Effector memory CD8-positive, alpha-beta T cell (primary cell): ENCODE data around the gene MROH2A.

ENCODE experiments used
- ATAC-seq: fragments of 150-1000 bp; cut with Tn5 transposase; replicated peaks from 2 replicates; pipeline ENCODE4 v1.10.0; 2021; ENCODE audit warnings: mild to moderate bottlenecking, moderate library complexity
- DNase-seq, 3 experiments: peaks; one replicate each; pipeline ENCODE4 v3.0.0; 2021
- H3K27ac Mint-ChIP-seq, 2 donors: one replicate each; pipeline ENCODE4 v1.8.0; 2022; ENCODE audit warnings: mild to moderate bottlenecking in 2 of 2, mixed read lengths in 2 of 2, moderate library complexity in 2 of 2
- H3K27me3 Mint-ChIP-seq, 2 donors: one replicate each; pipeline ENCODE4 v1.8.0; 2022; ENCODE audit warnings: mixed read lengths in 2 of 2
- H3K36me3 Mint-ChIP-seq: one replicate; pipeline ENCODE4 v1.8.0; 2022; ENCODE audit warnings: mild to moderate bottlenecking, moderate library complexity, mixed read lengths; ENCODE audit not compliant: insufficient read depth
- H3K4me1 Mint-ChIP-seq, 2 donors: one replicate each; pipeline ENCODE4 v1.8.0; 2022; ENCODE audit warnings: low read depth in 2 of 2, mixed read lengths in 2 of 2
- H3K4me3 Mint-ChIP-seq, 2 donors: one replicate each; pipeline ENCODE4 v1.8.0; 2022; ENCODE audit warnings: mild to moderate bottlenecking in 2 of 2, mixed read lengths in 2 of 2, moderate library complexity in 2 of 2
- H3K9me3 Mint-ChIP-seq, 2 donors: one replicate each; pipeline ENCODE4 v1.8.0; 2022; ENCODE audit warnings: mixed read lengths in 2 of 2

The MROH2A gene

DNA sequence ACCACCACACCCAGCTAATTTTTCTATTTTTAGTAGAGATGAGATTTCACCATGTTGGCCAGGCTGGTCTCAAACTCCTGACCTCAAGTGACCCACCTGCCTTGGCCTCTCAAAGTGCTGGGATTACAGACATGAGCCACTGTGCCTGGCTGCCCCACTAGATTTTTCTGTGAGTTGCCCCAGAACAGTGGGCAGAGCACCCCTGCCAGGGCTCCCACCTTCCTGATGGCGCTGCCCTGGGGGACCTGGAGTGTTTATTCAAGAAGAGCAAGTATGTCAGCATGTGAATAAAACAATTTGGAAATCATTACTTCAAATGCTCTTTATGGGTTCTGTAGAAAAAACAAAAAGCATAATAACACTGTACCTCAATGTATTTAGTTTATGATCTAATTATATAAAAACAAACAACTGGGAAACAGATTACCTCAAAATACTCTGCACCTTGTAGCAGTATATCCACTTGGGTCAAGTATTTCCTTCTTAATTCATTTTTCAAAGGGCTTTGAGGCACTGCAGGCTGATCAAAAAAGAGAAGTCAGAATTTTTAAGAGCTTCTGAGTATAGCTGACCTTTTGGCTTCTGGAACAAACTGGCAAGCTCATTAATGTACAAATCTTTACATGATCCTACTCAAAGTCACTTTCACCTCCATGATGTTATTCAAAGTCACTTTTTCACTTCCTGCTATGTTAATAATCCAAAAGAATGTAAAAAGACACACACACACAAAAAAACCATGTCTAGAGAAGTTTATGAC is 67.4 kb downstream of the MROH2A start:
- ATAC-seq, result no peak
- Mint-ChIP-seq H3K4me1 (peaks cover 0 to 4% of the 10 kb centered on the region in 2 donors), H3K36me3 (peaks cover 5% of the 10 kb centered on the region), H3K27me3 (no peaks in the 10 kb centered on the region), H3K27ac (peak overlapping the region in 1 of 2 donors; percentile 57), H3K4me3 (no peak overlapping the region), H3K9me3 (no peaks in the 10 kb centered on the region)
- DNase-seq, result no peak

DNA sequence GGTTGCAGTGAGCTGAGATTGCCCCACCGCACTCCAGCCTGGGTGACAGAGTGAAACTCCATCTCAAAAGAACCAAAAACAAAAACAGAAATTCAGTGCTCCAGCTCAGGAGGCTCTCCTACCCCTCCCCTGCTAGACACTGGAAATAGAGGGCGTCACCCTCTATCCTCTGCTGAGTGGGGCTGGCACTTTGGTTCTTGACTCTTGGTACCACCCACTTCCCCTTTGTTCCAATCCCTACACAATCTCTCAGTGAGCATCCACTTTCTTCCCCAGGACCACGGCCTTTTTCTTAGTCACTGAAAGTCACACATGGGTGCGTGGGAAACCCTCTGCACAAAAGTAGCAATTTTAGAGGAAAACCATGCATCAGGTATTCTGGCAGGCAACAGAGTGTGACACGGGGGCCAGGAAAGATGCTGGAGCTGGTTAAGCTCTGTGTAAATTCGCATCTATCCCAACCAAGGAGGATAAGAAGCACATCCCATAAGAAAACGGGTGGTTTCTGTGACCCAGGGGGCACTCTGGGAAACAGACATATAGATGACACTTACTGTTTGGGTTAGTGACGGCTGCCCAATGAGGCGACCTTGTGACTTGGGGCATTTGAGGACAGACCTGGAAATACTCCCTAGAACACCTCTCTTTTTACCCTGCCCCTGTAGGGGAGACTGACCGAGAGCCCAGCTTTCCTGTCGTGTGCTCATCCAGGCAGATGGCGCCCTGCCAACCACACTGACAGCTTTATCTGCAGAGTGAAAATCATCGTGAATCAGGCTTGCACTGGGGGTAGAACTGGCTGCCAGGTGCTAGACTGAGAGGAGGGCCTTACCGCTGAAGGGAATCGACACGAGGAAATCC is 68.5 kb downstream of the MROH2A start:
- no peak overlapping the region for H3K4me3 Mint-ChIP-seq
- peaks cover 5% of the 10 kb centered on the region for H3K36me3 Mint-ChIP-seq
- DNase-seq (no peak), ATAC-seq (no peak)
- H3K4me1 Mint-ChIP-seq, result peaks cover 0 to 4% of the 10 kb centered on the region in 2 donors
- H3K9me3 Mint-ChIP-seq, result no peaks in the 10 kb centered on the region
- H3K27me3 Mint-ChIP-seq, result no peaks in the 10 kb centered on the region
- peak overlapping the region in 1 of 2 donors; percentile 57 for H3K27ac Mint-ChIP-seq

DNA sequence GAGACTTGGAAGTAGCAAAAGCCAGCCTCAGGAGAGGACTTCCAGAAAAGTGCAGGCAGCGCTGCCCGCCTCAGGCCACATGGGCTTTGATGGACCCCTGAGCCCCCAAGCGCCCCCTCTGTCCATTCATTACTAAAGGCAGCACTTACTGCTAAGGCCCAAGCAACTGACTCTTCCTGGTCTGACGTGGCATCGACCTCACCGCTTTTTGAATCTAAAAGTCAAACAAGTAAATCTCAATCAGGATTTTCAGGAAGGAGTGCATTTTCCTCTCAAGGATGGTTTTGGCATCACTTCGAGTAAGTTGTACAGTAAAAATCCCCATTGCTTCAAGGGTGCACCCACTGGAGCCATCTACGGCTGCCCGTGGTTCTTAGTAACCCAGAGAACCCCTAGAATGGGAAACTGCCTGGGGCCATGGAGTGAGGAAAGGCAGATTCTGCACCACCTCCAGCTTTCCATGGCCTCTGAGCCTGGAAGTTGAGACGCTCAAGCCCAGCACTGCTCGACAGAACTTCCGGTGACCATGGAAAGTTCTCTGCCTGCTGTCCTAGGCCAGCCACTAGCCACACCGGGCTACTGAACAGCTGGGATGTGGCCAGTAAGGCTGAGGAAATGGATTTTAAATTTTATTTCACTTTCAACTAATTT is 69.2 kb downstream of the MROH2A start:
- Mint-ChIP-seq H3K27me3 (peaks cover 0 to 4% of the 10 kb centered on the region in 2 donors), H3K4me3 (no peak overlapping the region), H3K9me3 (no peaks in the 10 kb centered on the region), H3K27ac (no peak overlapping the region), H3K4me1 (peaks cover under 1 to 4% of the 10 kb centered on the region in 2 donors), H3K36me3 (peaks cover 5% of the 10 kb centered on the region)
- no peak for ATAC-seq
- DNase-seq, result no peak

DNA sequence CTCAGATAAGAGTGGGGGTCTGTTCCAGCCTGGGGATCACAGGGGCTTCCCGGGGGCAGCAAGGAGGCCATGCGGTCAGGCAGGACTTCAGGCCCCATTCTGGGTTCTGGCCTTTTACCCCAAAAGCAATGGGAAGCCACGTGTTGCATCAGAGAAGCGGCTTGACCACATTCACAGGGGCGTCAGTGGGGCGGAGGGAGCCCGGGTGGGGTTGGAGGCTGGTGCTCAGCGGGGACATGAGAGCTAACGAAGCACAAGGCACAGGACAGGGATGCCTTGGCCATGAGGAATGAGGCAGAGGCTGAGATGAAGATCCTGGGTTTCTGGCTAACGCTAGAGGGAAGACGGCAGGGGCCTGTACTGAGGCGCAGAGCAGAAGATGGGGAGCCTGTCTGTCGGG is 70.1 kb downstream of the MROH2A start:
- Mint-ChIP-seq H3K36me3 (peaks cover 5% of the 10 kb centered on the region), H3K4me1 (peaks cover 4% of the 10 kb centered on the region in 2 donors), H3K27me3 (peaks cover 0 to 8% of the 10 kb centered on the region in 2 donors), H3K9me3 (no peaks in the 10 kb centered on the region), H3K27ac (peak overlapping the region; percentile 2 to 56), H3K4me3 (no peak overlapping the region)
- no peak for ATAC-seq
- DNase-seq, result no peak

DNA sequence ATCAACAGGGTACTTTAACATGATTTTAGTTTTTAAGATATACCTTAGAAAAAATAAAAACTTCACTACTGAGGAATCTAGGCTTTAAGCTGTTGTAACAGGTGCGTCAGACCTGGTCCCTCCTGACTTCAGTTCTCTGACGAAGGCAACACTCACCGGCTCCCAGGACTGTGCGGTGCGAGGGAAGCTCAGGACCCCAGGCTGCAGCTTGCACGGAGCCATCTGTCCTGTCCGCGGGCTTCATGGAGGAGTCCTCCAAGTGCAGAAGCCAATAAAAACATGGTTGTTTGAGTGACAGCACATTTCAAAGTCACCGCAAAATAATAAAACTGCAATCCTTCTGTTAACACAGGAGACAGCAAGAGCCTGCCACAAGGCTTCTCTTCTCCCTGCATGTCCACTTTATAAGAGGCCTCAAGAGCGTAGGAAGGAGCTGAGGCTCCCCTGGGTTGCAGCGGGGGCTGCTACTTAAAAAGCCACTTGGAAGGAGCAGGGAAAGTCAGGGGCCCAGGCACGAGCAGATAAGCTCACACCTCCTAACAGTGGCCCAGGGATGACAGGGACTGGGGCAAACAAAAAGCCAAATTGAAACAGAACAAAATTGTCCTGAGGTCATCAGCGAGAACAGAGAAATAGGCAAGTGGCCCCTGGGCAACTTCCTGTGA is 71.6 kb downstream of the MROH2A start:
- H3K4me1 Mint-ChIP-seq, result peaks cover 10 to 14% of the 10 kb centered on the region in 2 donors
- DNase-seq (no peak), ATAC-seq (no peak)
- H3K27ac Mint-ChIP-seq, result no peak overlapping the region
- peaks cover 9 to 14% of the 10 kb centered on the region in 2 donors for H3K27me3 Mint-ChIP-seq
- peaks cover 8% of the 10 kb centered on the region for H3K36me3 Mint-ChIP-seq
- no peak overlapping the region for H3K4me3 Mint-ChIP-seq
- no peaks in the 10 kb centered on the region for H3K9me3 Mint-ChIP-seq

DNA sequence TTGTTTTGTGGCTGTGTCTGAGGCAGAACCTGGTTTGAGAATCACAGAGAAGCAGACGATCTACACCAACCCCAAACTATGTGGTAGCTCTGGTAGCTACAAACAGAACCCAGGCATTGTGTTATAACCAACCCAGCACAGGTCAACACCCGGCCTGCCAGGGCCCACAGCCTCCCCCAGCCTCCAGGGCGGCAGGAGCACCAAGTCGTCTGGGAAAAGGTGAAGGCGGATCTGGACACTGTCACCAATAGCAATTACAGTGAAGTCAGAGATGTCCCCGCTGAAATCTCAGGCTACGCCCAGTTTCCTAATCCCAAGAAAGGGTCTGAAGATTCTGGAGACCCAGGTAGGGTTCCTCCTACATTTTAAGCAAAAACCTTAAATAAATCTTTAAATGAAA is 72.6 kb downstream of the MROH2A start:
- no peak for ATAC-seq
- no peak overlapping the region for H3K27ac Mint-ChIP-seq
- H3K4me1 Mint-ChIP-seq, result peaks cover 12 to 17% of the 10 kb centered on the region in 2 donors
- peaks cover 9% of the 10 kb centered on the region for H3K36me3 Mint-ChIP-seq
- no peak overlapping the region for H3K4me3 Mint-ChIP-seq
- DNase-seq, result no peak
- no peaks in the 10 kb centered on the region for H3K9me3 Mint-ChIP-seq
- H3K27me3 Mint-ChIP-seq, result peaks cover 10 to 14% of the 10 kb centered on the region in 2 donors

DNA sequence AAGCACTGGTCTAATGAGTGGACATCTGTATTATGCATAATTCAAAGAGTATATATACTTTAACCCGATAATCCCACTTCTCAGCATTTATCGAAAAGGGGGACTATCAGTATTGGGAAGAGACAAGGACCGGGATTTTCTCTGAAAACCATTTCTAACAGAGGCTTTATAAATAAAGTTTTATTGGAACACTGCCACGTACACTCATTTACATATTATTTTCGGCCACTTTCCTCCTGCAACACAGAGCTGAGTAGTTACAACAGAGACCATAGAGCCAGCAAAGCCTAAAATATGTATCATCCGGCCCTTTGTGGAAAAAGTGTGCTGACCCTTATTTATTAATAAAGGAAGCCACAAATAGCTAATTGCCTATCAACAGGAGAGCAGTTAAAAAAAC is 73.0 kb downstream of the MROH2A start:
- no peak overlapping the region for H3K27ac Mint-ChIP-seq
- no peak overlapping the region for H3K4me3 Mint-ChIP-seq
- peaks cover 10 to 14% of the 10 kb centered on the region in 2 donors for H3K27me3 Mint-ChIP-seq
- DNase-seq, result no peak
- peaks cover 9% of the 10 kb centered on the region for H3K36me3 Mint-ChIP-seq
- peaks cover 12 to 17% of the 10 kb centered on the region in 2 donors for H3K4me1 Mint-ChIP-seq
- H3K9me3 Mint-ChIP-seq, result no peaks in the 10 kb centered on the region
- no peak for ATAC-seq

DNA sequence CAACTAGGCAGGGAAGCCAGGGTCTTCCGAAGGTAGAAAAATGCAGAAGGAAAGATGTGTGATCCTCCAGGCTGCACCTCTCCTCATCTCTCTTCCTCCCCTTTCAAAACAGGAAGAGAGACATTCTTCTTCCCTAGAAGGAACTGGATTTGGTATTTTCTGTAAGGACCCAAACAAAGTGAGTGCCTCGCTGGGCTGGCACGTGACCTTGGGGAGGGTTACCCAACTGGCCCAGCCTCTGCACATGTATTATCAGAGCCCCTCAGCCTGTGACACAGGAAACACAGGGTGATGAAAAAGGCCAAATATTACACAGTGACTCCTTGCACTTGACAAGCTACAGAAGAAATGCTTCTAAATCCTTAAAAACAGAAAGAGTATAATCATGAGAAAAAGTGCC is 73.9 kb downstream of the MROH2A start:
- ATAC-seq (no peak), DNase-seq (no peak)
- peaks cover 9% of the 10 kb centered on the region for H3K36me3 Mint-ChIP-seq
- H3K9me3 Mint-ChIP-seq, result no peaks in the 10 kb centered on the region
- no peak overlapping the region for H3K27ac Mint-ChIP-seq
- H3K4me3 Mint-ChIP-seq, result no peak overlapping the region
- H3K4me1 Mint-ChIP-seq, result peaks cover 12 to 17% of the 10 kb centered on the region in 2 donors
- peaks cover 10 to 14% of the 10 kb centered on the region in 2 donors for H3K27me3 Mint-ChIP-seq

DNA sequence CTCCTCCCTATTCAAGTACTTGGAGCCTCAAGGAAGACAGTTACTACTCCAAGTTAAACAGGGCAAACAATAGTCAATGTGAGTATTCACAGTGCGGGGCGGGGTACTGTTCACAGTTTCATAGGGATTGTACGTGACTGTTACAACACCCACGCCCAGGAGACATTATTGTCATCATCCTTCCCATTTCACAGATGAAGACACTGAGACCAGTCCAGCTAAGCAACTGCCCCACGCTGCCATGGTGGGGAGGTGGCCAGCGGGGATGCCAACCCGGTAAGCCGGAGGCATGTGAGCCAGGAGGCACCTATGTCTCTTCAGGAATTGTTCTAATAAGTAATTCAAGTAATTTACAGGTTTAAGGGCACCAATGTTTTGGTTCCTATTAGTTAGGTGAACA is 75.2 kb downstream of the MROH2A start:
- no peak for ATAC-seq
- H3K9me3 Mint-ChIP-seq, result no peaks in the 10 kb centered on the region
- no peak for DNase-seq
- peaks cover 12 to 16% of the 10 kb centered on the region in 2 donors for H3K4me1 Mint-ChIP-seq
- peak overlapping the region in 1 of 2 donors; percentile 8 for H3K27ac Mint-ChIP-seq
- H3K27me3 Mint-ChIP-seq, result peaks cover 10 to 14% of the 10 kb centered on the region in 2 donors
- H3K36me3 Mint-ChIP-seq, result peaks cover 9% of the 10 kb centered on the region
- peak overlapping the region; percentile 90 to 93 for H3K4me3 Mint-ChIP-seq

DNA sequence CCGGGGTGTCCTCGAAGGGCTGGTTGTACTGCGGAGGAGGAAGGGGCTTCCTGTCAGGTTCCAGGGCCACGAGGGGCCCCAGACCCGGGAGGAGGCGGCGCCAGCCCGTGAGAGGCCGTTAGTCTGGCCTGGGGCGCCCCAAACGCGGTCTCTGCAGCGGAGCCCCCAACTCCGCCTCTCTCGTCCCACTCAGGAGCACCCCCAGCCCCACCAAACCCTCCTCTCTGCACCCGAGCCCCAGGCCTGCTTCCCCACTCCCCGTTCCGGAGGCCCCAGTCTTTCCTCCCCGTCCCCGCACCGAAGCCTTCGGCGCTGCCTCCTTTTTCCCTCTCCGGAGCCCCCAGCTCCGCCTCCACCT is 75.7 kb downstream of the MROH2A start:
- no peaks in the 10 kb centered on the region for H3K9me3 Mint-ChIP-seq
- DNase-seq, result peak in 1 of 3 experiments; percentile 9
- H3K27ac Mint-ChIP-seq, result peak overlapping the region in 1 of 2 donors; percentile 8
- H3K36me3 Mint-ChIP-seq, result peaks cover 7% of the 10 kb centered on the region
- H3K4me3 Mint-ChIP-seq, result peak overlapping the region; percentile 90 to 93
- peaks cover 10 to 14% of the 10 kb centered on the region in 2 donors for H3K27me3 Mint-ChIP-seq
- ATAC-seq, result no peak
- H3K4me1 Mint-ChIP-seq, result peaks cover 12 to 16% of the 10 kb centered on the region in 2 donors

DNA sequence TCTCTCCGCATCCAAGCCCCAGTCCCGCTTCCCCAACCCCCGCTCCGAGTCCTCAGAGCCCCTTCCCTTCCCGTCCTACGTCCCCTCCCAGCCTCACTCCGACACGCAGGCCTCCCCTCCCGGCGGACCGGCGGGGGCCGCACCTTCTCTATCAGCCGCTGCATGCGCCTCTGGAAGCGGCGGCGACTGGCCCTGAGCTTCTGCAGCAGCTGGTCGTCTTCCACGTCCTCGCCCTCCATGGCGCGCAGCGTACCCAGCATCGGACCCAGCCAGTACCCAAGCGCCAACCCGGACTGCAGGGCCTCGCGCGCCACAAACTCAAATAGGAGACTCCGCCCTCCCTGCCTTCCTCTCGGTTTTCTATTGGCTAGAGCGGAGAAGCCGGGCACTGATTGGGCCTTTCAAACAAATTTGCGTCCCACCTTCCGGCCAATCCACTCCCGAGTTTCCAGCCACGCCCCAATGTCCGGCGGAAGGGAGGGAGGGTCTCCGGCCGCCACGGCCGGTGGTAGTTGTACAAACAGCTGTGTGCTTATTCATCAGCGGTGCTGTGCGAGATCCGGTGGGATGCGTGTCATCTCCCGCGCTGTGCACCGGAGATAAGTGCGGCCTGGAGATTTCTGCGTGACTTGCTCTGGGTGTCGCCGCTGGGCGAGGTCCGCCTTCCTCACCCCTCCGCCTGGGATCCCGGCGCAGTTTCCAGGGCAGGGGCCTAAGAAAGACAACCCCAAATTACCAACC is 76.3 kb downstream of the MROH2A start, which contains the start of gene HJURP:
Gene HJURP (minus strand): TSS at position 295 of the 741 bp plus-strand sequence. CDS start 35 bp downstream, at position 260.
- DNase-seq (peak; percentile 86 to 89 (median 86)), ATAC-seq (peak; percentile 95)
- Mint-ChIP-seq H3K4me1 (peaks cover 12 to 16% of the 10 kb centered on the region in 2 donors), H3K4me3 (peak within 1 kb of the TSS; percentile 90 to 93), H3K27me3 (peaks cover 10 to 14% of the 10 kb centered on the region in 2 donors), H3K36me3 (peaks cover 7% of the 10 kb centered on the region), H3K9me3 (no peaks in the 10 kb centered on the region), H3K27ac (peak within 1 kb of the TSS; percentile 19 to 68)

DNA sequence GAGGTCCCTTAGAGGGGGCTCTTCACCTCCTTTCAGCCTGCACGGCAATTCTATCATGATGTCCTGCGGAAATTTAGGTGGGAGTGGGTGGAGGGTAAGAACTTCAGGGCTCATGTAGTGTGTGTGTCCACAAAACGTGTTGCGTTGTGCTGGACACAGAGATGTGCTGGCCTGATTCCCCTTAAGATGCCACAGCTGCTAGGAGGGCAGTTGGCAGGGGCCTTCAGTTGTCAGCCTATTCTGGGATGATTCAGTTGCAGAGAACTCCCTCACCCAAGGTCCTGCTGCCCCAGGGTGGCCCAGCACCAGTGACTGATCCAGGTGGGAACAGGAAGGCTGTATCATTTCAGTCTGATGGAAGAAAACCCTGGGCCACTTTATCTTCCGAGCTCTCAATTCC is 77.2 kb downstream of the MROH2A start:
- no peak for DNase-seq
- H3K27me3 Mint-ChIP-seq, result peaks cover 10 to 18% of the 10 kb centered on the region in 2 donors
- peaks cover 7% of the 10 kb centered on the region for H3K36me3 Mint-ChIP-seq
- no peak overlapping the region for H3K27ac Mint-ChIP-seq
- no peak for ATAC-seq
- H3K9me3 Mint-ChIP-seq, result no peaks in the 10 kb centered on the region
- peak overlapping the region; percentile 90 to 93 for H3K4me3 Mint-ChIP-seq
- H3K4me1 Mint-ChIP-seq, result peaks cover 12 to 16% of the 10 kb centered on the region in 2 donors
